Kasumi-1 (cell line): ENCODE measurements around the gene GFER.

Experiments
- DNase-seq, 2 experiments: peaks; one replicate each; lab custom pipeline; 2025; lab: John Stamatoyannopoulos, UW

Gene GFER

DNA sequence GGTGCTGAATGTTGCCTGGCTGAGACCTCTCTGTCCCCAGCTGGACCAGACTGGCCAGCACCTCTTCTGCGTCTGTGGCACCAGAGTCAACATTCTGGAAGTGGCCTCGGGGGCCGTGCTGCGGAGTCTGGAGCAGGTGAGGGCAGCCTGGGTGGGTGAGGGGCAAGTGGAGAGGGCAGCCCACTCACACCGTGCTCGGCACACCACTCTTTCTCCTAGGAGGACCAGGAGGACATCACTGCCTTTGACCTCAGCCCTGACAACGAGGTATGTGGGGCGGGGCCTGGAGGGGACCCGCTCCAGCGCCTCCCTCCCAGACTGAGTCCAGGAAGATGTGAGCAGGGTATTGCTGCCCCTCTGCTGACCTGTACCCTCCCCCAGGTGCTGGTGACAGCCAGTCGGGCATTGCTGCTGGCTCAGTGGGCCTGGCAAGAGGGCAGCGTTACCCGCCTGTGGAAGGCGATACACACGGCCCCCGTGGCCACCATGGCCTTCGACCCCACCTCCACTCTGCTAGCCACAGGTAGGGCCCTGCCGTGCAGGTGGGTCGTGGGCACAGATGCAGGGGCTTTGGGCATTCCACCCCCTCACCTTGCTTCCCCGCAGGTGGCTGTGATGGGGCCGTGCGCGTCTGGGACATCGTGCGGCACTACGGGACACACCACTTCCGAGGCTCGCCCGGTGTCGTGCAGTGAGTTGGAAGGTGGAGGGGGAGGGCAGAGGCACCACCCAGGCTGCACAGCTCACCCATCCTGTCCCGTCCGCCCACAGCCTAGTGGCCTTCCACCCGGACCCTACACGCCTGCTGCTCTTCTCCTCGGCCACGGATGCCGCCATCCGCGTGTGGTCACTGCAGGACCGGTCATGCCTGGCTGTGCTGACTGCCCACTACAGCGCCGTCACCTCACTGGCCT, 9.6 kb upstream of the GFER start:
- no peak for DNase-seq

DNA sequence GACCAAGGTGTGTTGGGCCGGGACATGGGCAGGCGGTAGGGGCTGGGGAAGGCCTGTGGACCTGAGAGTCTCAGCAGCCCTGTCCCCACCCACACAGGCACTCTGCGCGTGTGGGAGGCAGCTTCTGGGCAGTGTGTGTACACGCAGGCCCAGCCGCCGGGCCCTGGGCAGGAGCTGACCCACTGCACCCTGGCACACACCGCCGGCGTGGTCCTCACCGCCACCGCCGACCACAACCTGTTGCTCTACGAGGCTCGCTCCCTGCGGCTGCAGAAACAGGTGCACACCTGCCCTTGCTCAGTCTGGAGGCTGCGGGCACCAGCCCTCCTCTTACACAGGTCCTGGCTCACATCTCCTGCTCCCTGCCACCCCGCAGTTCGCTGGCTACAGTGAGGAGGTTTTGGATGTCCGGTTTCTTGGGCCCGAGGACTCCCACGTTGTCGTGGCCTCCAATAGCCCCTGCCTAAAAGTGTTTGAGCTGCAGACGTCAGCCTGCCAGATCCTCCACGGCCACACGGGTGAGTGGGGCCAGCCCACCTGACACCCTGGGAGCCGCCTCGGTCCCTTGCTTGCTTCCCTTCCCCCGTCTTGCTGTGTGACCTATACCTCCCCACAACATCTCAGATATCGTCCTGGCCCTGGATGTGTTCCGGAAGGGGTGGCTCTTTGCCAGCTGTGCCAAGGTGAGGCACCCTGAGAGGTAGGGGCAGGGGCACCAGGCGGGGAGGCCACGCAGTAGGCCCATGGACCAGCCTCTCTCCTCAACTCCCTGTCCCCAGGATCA, 8.4 kb upstream of the GFER start:
- DNase-seq, result no peak

DNA sequence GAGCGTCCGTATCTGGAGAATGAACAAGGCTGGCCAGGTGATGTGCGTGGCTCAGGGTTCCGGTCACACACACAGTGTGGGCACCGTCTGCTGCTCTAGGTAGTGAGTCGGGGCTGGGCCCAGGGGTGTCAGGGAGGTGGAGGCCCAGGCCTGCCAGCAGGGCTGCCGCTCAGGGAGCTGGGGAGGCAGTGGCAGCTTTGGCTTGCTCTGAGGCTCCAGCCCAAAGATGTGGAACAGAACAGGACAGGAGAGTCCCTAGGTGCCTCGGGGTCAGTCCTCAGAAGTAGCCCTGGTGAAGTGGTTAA, 7.8 kb upstream of the GFER start:
- no peak for DNase-seq

DNA sequence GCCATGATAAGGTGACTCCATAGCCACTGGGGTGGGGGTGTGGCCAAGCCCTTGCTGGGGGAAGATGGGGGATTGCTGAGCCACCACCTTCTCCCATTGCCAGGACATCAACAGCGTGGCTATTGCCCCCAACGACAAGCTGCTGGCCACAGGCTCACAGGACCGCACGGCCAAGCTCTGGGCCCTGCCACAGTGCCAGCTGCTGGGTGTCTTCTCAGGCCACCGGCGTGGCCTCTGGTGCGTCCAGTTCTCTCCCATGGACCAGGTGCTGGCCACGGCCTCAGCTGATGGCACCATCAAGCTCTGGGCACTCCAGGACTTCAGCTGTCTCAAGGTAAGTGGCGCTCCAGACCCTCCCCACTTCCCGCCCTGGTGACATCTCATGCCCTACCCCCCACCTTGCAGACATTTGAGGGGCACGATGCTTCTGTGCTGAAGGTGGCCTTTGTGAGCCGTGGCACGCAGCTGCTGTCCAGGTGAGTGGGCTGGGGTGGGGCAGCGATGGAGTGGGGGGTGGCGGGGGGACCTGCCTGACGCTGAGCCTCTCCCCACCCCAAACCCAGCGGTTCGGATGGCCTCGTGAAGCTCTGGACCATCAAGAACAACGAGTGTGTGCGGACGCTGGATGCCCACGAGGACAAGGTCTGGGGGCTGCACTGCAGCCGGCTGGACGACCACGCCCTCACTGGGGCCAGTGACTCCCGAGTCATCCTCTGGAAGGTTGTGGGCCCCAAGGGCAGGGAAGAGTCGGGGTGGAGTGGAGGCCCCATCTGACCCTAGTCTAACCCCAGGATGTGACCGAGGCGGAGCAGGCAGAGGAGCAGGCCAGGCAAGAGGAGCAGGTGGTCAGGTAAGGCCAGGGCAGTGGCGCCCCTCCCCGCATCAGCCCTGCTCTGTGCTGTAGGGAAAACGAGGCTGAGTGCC, 6.8 kb upstream of the GFER start:
- no peak for DNase-seq

DNA sequence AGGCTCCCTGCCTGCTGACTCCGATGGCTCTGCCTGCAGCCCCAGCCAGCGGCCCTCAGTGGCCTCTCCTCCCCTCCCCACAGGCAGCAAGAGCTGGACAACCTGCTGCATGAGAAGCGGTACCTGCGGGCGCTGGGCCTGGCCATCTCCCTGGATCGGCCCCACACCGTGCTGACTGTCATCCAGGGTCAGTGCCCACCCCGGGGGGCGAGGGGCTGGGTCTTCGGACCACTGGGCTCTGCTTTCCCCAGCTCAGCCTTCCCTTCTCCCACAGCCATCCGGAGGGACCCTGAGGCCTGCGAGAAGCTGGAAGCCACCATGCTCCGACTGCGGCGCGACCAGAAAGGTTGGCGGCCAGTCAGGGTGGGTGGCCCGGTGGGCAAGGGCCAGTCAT, 6.1 kb upstream of the GFER start:
- DNase-seq, result no peak

DNA sequence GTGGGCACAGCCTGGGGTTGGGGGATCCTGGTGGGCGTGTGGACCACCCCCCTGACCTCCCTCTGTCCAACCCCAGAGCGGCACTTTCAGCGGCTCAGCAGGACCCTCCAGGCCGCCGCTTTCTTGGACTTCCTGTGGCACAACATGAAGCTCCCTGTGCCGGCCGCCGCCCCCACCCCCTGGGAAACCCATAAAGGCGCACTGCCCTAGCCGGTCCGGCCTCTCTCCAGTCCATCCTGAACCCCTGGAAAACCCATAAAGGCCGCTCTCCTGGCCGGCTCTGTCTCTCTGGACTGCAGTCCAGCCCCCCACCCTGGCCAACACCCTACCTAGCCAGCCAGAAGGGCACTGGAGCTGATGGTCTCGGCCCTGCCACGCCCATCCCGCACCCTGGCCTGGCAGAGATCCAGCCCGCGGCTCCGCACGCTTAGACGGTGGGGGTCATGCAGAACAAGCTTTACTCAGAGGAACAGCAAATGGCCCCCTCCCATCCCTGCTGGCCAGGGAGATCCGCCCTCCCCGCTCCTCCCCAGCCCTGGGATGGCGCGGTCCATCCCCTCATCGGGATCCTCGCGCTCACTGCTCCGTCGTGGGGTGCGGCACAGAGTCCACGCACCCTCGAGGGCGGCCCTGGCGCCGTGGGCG, 5.4 kb upstream of the GFER start:
- no peak for DNase-seq

DNA sequence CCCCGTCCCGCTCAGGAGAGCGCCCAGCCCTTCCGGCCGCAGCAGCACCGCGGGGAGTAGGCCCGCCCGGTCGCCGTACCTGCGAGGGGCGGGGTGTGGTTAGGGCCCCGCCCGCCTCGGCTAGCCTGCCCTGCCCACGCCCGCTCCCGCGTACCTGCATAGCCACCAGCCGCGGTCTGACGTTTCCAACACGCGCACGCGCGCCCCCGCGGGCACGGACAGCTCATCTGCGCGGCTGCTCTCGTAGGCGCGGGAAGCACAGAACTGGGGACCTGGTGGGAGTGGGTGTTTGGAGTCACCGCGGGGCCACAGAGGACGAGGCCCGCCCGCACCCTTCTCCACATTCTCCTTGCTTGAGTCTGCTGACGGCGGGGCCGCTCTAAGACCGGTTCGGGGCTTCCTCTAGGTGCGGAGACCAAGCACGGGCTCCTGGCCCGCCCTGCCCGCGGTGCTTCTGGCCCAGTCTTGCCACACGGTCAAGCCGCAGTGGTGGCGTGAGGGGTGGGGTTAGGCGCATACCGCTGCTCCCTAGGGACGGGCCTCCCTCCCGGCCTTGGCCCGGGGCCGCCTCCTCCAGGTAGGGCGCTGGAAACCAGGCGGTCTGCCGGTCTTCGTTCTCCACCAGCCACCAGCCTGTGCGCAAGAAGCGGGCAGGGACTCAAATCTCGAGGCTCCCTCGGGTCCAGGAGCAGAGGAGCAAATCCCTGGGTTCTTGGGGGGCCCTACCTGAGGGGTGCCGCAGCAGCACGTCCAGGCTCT, 4.5 kb upstream of the GFER start:
- no peak for DNase-seq

DNA sequence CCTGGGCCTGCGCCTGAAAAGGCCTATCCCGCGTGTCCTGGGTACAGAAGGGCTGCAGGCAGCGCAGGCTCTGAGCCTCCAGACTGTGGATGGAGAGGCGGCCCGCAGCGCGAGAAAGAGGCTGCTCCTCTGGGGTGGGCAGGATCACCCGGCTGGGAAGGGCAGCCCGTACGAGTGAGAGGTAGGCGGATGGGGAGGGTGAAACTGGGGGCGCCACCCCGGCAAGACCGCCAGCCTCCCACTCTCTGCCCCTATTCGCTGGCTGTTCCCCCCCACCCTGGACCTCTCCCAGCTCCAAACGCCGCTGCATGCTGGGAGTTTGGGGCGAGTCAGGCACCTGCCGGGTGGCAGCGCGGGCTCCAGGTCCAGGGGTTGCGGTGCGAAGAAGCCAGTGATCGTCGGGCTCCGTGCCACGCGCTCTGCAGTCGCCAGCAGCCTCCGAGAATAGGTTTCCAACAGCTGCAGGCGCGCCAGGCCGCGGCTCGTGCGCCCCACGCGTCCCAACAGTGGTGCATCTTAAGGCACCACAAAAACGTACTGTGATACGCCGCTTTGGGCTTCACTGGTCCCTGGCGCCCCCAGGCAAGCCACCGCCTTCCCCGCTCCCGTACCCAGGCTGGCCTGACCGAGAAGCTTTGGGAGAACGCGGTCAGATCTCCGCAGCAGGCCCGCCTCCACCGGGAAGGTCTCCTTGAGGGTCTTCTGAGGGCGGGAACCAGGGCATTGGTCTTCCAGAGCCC, 3.8 kb upstream of the GFER start:
- DNase-seq, result no peak

DNA sequence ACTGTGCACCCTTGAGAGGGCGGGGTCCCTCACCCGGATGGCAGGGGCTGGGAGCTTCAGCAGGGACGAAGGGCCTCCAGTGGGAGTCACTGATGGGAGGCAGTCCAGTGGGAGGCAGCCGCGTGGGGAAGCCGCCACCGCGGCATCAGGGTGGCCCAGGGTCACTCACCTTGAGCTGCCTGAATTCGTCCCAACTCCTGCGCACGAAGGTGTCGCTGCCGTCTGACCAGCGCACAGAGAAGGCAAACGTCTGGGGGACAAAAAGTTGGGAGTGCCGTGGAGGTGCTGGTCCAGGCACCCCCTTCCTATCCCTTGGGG, 3.3 kb upstream of the GFER start:
- DNase-seq, result no peak

DNA sequence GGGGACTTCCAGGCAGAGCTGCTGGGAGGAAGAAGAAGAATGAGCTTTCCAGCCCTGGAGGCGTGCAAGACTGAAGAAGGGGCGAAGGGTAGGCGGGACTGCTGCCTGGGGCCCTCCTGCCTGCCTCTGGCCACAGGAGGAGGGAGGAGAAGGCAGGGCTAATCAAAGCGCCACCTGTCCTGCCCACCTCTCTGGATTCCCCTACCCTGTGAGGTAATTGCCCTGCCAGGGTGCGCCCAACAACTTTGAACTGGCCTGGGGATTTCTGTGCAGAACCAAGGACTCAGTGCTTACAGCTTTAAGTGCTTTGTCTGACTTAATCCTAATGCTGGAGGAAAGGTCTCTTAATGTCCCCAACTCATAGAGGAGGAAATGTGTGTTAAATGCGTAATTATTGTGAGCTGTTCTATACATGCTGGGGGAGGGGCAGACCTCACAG, 2.6 kb upstream of the GFER start, which contains the start of gene NOXO1:
NOXO1 (minus strand) TSS at position 72 of the 439 bp plus-strand sequence. CDS start 290 bp downstream, outside the sequence.
- DNase-seq, result no peak

DNA sequence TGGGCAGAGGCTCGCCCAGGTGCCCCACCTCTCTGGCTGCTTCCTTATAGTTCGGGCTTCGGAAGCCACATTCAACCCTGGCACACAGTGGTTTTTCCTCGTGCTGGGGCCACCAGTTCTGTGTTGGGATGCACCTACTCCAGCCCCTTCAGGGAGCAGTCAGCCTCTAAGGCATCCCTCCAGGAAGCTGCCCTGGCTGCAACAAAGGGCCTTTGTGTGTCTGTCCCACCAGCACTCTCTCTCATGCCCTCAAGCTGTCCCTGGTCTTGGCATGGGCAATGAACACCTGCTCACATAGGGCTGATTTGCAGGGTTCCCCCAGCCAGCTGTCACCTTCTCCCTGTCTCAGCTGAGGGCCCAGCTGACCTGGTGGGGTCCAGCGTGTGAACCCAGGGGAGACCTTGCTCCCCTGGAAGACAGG, 2.0 kb upstream of the GFER start:
- DNase-seq, result no peak

DNA sequence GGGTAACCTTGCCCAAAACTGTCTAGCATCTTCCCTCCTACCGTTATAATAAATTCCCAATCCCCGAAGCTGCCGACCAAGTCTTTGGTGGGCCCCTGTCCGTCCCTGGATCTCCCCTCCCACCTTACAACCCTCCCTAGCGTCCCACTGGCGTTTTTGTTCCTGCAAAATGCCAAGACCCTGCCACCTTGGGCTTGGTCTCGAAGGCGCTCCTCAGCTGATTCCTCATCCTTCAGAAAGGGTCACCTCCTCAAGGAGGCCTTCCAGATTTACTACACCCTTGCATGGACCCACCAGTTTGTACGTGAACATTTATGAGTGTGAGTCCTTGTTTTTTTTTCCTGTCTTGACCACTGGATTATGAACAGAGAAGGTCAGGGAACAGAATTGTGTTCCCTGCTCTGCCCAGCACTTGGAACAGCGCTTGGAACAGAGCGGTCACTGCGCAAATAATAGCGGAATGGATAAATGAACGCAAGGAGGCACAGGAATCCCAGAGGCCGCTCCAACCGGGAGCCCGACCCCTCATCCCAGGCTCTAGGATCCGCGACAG, 926 bp upstream of the GFER start:
- DNase-seq, result no peak

DNA sequence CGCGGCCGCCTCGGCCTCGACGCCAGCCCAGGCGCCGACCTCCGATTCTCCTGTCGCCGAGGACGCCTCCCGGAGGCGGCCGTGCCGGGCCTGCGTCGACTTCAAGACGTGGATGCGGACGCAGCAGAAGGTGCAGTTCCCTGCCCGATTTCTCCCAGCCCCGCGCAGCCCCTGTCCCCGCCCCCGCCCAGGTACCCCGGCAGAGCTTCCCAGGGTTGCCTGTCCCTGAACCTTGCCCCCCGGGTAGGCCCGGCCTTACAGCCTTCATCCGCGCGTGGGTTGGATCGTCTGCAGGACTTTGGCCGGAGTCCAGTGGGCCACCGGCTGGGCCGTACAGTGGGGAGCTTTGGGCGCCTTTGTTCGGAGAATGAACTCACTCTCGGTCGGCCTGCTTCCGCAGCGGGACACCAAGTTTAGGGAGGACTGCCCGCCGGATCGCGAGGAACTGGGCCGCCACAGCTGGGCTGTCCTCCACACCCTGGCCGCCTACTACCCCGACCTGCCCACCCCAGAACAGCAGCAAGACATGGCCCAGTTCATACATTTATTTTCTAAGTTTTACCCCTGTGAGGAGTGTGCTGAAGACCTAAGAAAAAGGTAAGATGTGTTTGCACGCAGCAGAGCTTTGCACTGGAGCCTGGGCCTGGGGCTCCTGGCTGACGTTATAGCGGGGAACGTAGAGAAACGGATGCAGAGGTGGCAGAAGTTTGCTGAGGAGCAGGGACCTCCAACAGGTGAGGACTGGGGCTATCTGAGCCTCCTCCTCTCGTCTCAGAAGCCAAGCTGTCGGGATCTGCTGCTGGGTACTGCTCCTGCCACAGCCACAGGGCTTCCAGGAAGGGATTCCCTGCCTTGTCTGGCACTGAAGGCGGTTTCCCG, 593 bp downstream of the GFER start:
- DNase-seq, result no peak

DNA sequence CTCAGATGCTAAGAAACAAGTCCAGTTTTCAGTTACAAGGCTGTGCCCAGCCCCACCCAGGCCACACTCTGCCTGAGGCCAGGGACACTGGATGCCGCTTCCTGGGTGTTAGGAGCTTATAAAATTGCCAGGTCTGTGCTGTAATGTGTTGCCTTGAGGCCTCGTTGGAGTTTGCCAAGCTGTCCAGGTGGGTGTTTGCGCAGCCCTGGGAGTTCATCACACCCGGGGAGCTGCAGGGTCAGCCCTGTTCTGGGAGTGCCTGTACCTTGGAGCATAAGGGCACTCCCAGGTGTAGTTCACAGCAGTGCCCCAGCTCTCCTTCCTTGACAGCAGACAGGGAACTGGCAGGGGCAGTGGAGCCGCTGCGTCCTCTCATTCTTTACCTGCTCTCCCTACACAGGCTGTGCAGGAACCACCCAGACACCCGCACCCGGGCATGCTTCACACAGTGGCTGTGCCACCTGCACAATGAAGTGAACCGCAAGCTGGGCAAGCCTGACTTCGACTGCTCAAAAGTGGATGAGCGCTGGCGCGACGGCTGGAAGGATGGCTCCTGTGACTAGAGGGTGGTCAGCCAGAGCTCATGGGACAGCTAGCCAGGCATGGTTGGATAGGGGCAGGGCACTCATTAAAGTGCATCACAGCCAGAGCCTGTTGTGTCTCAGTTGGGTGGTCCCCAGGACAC, 1.6 kb downstream of the GFER start:
- DNase-seq, result no peak

DNA sequence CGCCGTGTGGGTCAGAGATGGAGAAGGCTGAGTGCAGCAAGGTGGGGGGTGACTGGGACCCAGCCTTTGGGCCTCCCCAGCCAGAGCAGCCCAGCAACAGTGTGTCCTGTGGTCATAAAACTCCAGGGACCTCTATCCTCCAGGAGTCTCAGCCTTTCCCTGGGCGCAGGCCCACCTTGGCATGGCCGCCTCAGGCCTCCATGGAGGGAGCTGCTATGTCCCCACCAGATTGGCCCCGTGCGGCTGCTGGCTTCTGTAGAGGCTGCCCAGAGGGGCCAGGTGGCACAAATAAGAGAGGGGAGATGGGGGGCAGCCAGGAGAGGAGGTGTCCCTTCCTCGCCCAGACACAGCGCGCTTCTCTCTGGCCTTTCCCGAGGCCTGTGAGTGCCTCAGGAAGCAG, 3.2 kb downstream of the GFER start:
- DNase-seq, result no peak

DNA sequence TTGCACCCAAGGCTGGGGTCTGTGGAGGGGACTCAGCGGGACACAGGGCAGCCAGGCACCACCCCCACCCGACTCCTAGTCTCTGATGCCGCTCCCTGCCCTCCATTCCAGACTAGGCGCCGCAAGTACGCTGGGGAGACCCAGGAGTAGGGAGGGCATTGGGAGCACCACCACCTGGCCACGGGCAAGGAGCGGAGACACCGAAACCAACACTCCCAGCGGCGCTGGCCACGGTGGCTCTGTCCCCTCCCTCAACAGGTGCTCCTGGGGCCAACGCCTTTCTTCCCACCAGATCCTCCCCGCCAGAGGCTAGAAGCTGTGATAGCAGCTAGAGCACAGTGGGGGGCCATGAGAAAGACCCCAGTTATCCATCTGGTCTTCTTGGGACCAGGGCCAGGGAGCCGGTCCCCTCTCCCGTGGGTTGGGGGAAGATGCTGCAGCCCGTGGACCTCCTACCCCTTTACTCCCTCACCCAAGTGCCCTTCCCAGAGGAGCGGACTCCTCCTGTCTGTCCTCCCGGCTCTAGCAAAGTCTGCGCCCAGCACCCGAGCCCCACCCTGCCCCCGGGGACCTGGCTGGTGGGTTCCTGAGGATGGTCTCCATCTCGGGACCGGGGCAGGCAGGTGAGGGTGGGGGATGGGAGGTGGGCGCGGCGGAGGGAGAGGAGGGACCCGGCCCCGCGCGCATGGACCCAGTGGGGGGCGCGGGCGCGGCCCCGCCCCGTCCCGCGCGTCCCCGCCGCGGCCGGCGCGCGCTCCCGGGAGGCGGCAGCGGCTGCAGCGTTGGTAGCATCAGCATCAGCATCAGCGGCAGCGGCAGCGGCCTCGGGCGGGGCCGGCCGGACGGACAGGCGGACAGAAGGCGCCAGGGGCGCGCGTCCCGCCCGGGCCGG, 5.5 kb downstream of the GFER start, which contains the start of gene SYNGR3:
SYNGR3 (plus strand) TSS at position 762 of the 892 bp plus-strand sequence. CDS start 133 bp downstream, outside the sequence.
- no peak for DNase-seq

DNA sequence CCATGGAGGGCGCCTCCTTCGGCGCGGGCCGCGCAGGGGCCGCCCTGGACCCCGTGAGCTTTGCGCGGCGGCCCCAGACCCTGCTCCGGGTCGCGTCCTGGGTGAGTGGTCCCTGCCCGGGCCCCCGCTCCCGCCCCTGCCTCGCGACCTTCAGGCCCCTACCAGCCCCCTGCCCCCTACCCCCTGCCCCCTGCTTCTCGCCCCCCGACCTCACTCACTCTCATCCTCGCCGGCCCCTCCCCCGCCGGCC, 6.0 kb downstream of the GFER start:
- DNase-seq, result no peak
